ENCODE data around the gene BCAP31.
"Not testable (repeated sequence)": the region's sequence is repeated elsewhere in the genome, so short reads cannot be mapped to it uniquely, and the experiment has no call there.

Gene BCAP31

GRCh38 chrX:153725039-153725831, 1.0 kb upstream of the BCAP31 start:
- in situ Hi-C loops (cut with HindIII; ENCODE audit: low pct_ligation_motif_present, low pct_unique_long_range_greater_than_20kb, low sequenced_read_pairs) = no loop called here
- no peak for DNase-seq

- peak; percentile 51 for DNase-seq
- in situ Hi-C loops (cut with HindIII; ENCODE audit: low pct_ligation_motif_present, low pct_unique_long_range_greater_than_20kb, low sequenced_read_pairs) = no loop called here
These were observed 586 bp downstream of the BCAP31 start for GRCh38 chrX:153723351-153724251.

GRCh38 chrX:153722704-153723350, 1.4 kb downstream of the BCAP31 start:
- no peak for DNase-seq
- in situ Hi-C loops (cut with HindIII; ENCODE audit: low pct_ligation_motif_present, low pct_unique_long_range_greater_than_20kb, low sequenced_read_pairs) = no loop called here

- in situ Hi-C loops (cut with HindIII; ENCODE audit: low pct_ligation_motif_present, low pct_unique_long_range_greater_than_20kb, low sequenced_read_pairs) = no loop called here
- DNase-seq = no peak
These were observed 4.5 kb downstream of the BCAP31 start for GRCh38 chrX:153719701-153720100.

- no peak for DNase-seq
- in situ Hi-C loops (cut with HindIII; ENCODE audit: low pct_ligation_motif_present, low pct_unique_long_range_greater_than_20kb, low sequenced_read_pairs) = no loop called here
These were observed 4.9 kb downstream of the BCAP31 start for GRCh38 chrX:153719238-153719637.

GRCh38 chrX:153717445-153717844, 6.7 kb downstream of the BCAP31 start:
- DNase-seq = no peak
- in situ Hi-C loops (cut with HindIII; ENCODE audit: low pct_ligation_motif_present, low pct_unique_long_range_greater_than_20kb, low sequenced_read_pairs) = no loop called here

- in situ Hi-C loops (cut with HindIII; ENCODE audit: low pct_ligation_motif_present, low pct_unique_long_range_greater_than_20kb, low sequenced_read_pairs) = no loop called here
These were observed 9.9 kb downstream of the BCAP31 start for GRCh38 chrX:153714256-153714655.

GRCh38 chrX:153709726-153710674, 14.2 kb downstream of the BCAP31 start:
- in situ Hi-C loops (cut with HindIII; ENCODE audit: low pct_ligation_motif_present, low pct_unique_long_range_greater_than_20kb, low sequenced_read_pairs) = no loop called here
- DNase-seq = no peak

More at GRCh38 chrX:153714256-153714655, 9.9 kb downstream of the BCAP31 start:
- DNase-seq = no peak

GRCh38 chrX:153708415-153708814, 15.8 kb downstream of the BCAP31 start:
- in situ Hi-C loops (cut with HindIII; ENCODE audit: low pct_ligation_motif_present, low pct_unique_long_range_greater_than_20kb, low sequenced_read_pairs) = no loop called here
- DNase-seq = peak; percentile 83

GRCh38 chrX:153707406-153707805, 16.8 kb downstream of the BCAP31 start:
- in situ Hi-C loops (cut with HindIII; ENCODE audit: low pct_ligation_motif_present, low pct_unique_long_range_greater_than_20kb, low sequenced_read_pairs) = no loop called here
- no peak for DNase-seq

- in situ Hi-C loops (cut with HindIII; ENCODE audit: low pct_ligation_motif_present, low pct_unique_long_range_greater_than_20kb, low sequenced_read_pairs) = no loop called here
- DNase-seq = no peak
These were observed 17.4 kb downstream of the BCAP31 start for GRCh38 chrX:153706799-153707198.

GRCh38 chrX:153705403-153706060, 18.7 kb downstream of the BCAP31 start:
- in situ Hi-C loops (cut with HindIII; ENCODE audit: low pct_ligation_motif_present, low pct_unique_long_range_greater_than_20kb, low sequenced_read_pairs) = not testable (repeated sequence)

GRCh38 chrX:153704631-153705402, 19.4 kb downstream of the BCAP31 start:
- DNase-seq; in situ Hi-C loops (cut with HindIII; ENCODE audit: low pct_ligation_motif_present, low pct_unique_long_range_greater_than_20kb, low sequenced_read_pairs): not testable (repeated sequence)

More at GRCh38 chrX:153705403-153706060, 18.7 kb downstream of the BCAP31 start:
- DNase-seq = not testable (repeated sequence)

- DNase-seq = no peak
- in situ Hi-C loops (cut with HindIII; ENCODE audit: low pct_ligation_motif_present, low pct_unique_long_range_greater_than_20kb, low sequenced_read_pairs) = no loop called here
These were observed 20.1 kb downstream of the BCAP31 start for GRCh38 chrX:153704021-153704526.

- in situ Hi-C loops (cut with HindIII; ENCODE audit: low pct_ligation_motif_present, low pct_unique_long_range_greater_than_20kb, low sequenced_read_pairs) = no loop called here
- no peak for DNase-seq
These were observed 21.2 kb downstream of the BCAP31 start for GRCh38 chrX:153703036-153703370.

- DNase-seq = no peak
- in situ Hi-C loops (cut with HindIII; ENCODE audit: low pct_ligation_motif_present, low pct_unique_long_range_greater_than_20kb, low sequenced_read_pairs) = no loop called here
These were observed 21.7 kb downstream of the BCAP31 start for GRCh38 chrX:153702336-153703035.

Measured in ACHN (cell line).